CD4-positive, alpha-beta T cell treated with Interleukin-12 subunit alpha and Interleukin-12 subunit beta, for 1 hour (primary cell): Measurements from ENCODE around the gene SNHG17.
A peak's percentile ranks its signal among the peaks of the same experiment; 100 is the strongest.
"Not testable (repeated sequence)": the region's sequence is repeated elsewhere in the genome, so short reads cannot be mapped to it uniquely, and the experiment has no call there.

Source experiments
- DNase-seq: peaks from one replicate; pipeline ENCODE4 v3.0.0-alpha.2; 2020

The SNHG17 gene

DNA sequence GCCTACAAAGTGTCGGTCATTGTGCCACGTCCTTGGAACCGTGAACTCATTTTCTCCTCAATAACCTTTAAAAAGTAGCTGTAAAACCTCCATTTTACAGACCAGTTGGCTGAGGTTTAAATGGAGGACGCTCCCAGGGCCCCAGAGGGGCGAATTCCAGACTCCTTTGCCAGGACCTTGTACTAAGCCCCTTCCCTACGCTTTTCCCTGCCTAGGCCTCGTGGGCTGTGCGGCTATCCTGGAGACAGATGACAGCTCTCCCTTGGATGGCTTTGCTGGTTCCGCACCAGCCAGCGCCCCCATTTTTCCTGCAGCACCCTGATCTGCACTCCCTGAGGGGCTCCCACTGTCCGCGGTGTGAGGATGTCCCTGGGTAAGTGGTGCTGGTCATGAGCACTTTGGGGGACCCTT is 12.1 kb upstream of the SNHG17 start:
- DNase-seq: no peak

DNA sequence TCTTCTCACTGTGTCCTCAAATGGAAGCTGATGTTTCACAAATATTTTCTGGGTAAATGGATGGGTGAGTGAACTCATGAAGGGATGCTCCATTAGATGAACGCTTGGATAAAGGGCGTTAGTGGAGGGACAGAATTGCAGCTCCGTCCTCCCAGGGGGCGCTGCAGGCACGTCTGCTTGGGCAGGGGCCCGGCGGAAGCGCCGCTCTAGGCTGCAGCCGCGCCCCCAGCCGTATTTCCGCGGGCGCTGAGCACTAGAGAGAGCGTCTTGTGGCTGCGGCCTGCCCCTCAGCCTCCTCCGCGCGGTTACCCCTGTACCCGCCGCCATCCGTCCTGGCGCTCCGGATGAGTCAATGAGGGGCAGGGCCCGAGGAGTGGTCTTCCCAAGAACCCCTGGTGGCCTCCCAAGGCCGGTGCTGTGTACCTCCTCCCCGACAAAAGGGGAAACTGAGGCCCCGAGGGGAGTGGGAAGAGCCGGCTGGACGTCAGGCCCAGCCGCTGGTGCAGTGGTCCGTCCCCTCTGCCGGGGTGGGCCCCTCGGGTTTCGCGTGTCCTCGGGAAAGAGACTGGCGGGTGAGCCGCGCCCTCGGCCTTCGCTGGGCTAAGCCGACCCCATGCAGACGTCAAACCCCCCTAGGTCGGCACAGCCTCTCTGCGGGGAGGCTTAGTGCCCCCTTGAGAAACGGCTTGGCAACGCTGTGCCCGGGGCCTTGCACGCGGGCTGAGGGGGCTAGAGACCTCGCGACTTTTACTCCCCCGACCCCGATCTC is 11.5 kb upstream of the SNHG17 start:
- DNase-seq: peak; percentile 93

DNA sequence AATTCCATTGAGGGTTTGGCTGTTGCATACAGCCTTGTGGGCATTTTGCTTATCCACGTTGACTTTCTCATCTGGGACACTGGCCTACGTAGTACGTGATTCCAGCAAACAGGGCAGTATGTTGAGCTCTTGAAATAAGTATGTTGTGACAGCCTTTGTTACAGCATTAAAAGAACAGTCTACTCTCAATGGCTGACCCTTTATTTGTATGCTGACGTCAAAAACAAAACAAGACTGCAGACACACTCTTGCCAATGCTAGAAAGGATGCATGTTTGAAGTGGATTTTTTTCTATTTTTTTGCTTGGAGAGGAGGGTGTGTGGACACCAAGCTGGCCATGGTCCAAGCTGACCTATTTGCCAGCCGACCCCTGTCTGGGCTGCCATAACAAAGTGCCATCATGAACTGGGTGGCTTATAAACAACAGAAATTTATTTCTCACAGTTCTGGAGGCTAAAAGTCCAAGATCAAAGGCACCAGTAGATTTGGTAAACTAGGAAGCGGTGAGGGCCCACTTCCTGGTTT is 10.8 kb upstream of the SNHG17 start:
- DNase-seq: no peak

- DNase-seq: no peak
These were observed 10.3 kb upstream of the SNHG17 start for GRCh38 chr20:38445381-38445796.

- no peak for DNase-seq
These were observed 6.8 kb upstream of the SNHG17 start for GRCh38 chr20:38441916-38442315.

- DNase-seq: not testable (repeated sequence)
These were observed 6.0 kb upstream of the SNHG17 start for GRCh38 chr20:38441110-38441509.

DNA sequence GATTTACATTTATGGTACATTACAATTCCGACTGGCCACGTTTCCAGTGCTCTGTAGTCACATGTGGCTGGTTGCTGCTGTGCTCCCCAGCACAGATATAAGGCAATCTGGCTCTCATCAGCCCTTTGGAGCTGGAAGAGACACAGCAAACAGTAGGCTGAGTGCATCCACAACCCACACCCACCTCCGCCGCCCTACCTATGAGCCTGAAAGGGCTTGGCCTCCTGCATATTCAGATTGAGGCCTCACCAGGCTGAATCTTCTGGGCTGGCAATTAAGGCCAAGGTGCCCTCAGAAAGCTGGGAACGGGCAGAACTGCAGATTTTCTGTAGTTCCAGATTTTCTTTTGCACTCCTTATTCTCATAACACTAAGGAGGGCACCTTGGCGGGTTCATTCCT is 2.7 kb upstream of the SNHG17 start:
- DNase-seq: no peak

DNA sequence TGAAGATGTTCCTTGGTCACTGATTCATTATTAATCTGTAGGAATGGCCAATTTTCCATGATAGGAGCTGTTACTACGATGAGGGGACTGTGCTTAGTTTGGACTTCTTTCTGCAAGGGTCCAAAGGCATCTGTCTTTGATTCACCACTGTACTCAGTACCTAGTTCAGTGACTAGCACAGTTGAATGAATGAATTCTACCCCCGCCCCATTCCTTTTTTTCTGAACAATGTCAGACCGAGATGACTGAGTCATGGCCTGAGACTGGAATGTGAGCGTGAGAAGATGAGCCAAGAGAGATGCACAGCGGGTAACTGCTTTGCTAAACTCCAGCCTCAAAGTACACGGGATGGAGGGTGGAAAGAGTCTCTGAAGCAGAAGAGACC is 419 bp upstream of the SNHG17 start:
- no peak for DNase-seq

DNA sequence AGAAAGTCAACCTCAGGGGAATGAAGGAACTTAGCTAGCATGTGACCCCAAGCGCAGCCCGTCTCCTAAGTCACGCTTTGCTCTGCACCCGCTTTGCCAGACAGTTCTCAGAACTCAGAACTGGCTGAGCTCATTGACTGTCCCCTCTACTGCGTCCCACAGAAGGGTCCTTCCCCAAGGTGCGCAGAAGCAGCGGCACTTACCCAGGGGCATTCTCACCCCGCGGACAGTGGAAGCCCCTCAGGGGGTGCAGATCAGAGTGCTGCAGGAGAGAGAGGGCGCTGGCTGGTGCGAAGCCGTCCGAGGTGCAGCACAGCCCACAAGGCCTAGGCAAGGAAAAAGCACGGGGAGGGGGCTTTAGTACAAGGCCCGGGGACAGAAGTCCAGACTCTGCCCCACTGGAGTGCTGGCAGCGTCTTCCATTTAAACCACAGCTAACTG is 807 bp downstream of the SNHG17 start:
- peak; percentile 26 for DNase-seq

- DNase-seq: no peak
These were observed 1.7 kb downstream of the SNHG17 start for GRCh38 chr20:38433304-38433972.

GRCh38 chr20:38432870-38433269 is 2.3 kb downstream of the SNHG17 start:
- DNase-seq: not testable (repeated sequence)

GRCh38 chr20:38432292-38432691 is 2.8 kb downstream of the SNHG17 start:
- DNase-seq: no peak

GRCh38 chr20:38430679-38431325 is 4.3 kb downstream of the SNHG17 start:
- no peak for DNase-seq

DNA sequence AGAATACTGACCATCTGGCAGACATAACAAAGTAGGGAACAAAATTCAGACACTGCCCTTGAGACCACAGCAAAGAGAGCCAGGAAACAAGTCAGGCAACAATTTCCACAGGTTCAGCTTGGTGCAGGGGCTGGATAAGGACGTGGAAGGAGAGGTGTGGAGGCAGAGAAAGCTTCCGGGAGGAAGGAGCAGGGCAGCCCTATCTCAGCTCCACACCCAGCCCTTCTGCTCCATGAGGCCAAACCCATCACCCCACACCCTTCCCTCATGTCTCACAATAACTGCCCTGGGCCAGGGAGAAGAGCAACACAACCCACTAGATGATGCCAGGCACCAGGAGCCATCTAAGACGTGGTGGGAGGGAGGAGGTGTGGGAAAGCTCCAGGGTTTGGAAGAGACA is 5.8 kb downstream of the SNHG17 start:
- no peak for DNase-seq

DNA sequence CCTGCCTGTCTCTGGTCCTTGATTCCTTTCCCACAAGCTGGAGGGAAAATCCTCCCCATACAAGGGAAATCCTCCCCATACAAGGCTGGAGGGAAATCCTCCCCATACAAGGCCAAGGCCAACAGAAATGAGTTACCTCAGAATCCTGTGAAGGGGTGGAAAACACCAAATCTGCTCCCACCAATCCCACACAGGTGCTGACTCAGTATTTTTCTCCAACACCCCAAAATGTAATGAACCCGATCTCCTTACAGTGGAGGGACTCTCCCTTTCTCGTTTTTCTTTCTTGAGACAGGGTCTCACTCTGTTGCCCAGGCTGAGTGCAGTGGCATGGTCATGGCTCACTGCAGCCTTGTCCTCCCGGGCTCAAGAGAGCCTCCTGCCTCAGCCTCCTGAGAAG is 6.3 kb downstream of the SNHG17 start:
- DNase-seq: no peak

- no peak for DNase-seq
These were observed 7.5 kb downstream of the SNHG17 start for GRCh38 chr20:38427655-38428023.

- DNase-seq: no peak
These were observed 8.9 kb downstream of the SNHG17 start for GRCh38 chr20:38426006-38426897.

DNA sequence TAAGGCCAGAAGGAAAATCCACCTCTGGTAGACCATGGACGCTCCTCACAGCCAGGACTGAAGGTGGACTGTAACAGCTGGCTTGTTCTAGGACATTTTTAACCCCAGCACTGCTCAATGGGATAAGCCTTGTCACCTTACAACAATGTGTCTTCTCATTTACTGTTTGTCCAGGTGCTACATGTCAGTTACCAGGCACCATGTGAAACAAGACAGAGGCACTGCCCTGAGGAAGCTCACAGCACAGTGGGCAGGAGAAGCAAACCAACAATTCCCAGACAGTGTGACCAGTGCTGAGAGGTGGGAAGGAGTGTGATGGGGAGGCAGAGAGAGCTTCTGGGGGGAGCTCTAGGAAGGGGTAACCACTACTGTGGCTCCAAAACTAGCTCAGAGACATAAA is 10.7 kb downstream of the SNHG17 start:
- DNase-seq: no peak

DNA sequence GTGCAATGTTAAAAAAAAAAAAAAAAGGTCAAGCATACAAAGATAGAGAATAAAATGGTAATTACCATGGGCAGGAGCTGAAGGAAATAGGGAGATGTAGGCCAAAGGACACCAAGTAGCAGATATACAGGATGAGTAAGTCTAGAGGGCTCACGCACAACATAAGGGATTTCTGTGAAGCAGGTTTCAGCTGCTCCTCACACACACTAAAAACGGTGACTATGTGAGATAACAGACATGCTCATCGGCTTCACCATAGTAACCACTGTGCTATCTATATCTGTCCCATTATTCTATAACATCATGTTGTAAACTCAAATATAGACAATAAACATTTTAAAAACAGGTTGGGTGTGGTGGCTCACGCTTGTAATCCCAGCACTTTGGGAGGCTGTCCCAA is 11.6 kb downstream of the SNHG17 start:
- no peak for DNase-seq

GRCh38 chr20:38421915-38422314 is 13.2 kb downstream of the SNHG17 start:
- DNase-seq: no peak

- no peak for DNase-seq
These were observed 14.6 kb downstream of the SNHG17 start for GRCh38 chr20:38420388-38421085.
